B cell (primary cell): ENCODE results near the gene ERBB4.

Experiments used
- CTCF ChIP-seq: fragments of 200-600 bp; IDR thresholded peaks from one replicate; pipeline ENCODE4 v1.8.0; 2022; ENCODE audit warnings: antibody characterized with exemption, mild to moderate bottlenecking
- EZH2 ChIP-seq: IDR thresholded peaks from 2 replicates; pipeline ENCODE4 v1.6.1; 2012; ENCODE audit warnings: borderline replicate concordance, low read depth, mild to moderate bottlenecking, moderate library complexity, low read length; ENCODE audit not compliant: insufficient read depth, poor library complexity, severe bottlenecking

GRCh38 chr2:212237350-212238095 lies 301.1 kb downstream of the ERBB4 start:
- TF ChIP-seq EZH2: no peak
- TF ChIP-seq CTCF: no peak
